Stimulated activated CD4-positive, alpha-beta T cell treated with anti-CD3 and anti-CD28 coated beads, Interleukin-1b, Interleukin-23, amount 100 ng/mL, for 48 hours (primary cell): ENCODE data around the gene MAP2K4.
A peak's percentile ranks its signal among the peaks of the same experiment; 100 is the strongest.
"Not testable (repeated sequence)": the region's sequence is repeated elsewhere in the genome, so short reads cannot be mapped to it uniquely, and the experiment has no call there.

ENCODE experiments used
- DNase-seq: peaks from one replicate; pipeline ENCODE4 v3.0.0-alpha.2; 2020

MAP2K4 gene

DNA sequence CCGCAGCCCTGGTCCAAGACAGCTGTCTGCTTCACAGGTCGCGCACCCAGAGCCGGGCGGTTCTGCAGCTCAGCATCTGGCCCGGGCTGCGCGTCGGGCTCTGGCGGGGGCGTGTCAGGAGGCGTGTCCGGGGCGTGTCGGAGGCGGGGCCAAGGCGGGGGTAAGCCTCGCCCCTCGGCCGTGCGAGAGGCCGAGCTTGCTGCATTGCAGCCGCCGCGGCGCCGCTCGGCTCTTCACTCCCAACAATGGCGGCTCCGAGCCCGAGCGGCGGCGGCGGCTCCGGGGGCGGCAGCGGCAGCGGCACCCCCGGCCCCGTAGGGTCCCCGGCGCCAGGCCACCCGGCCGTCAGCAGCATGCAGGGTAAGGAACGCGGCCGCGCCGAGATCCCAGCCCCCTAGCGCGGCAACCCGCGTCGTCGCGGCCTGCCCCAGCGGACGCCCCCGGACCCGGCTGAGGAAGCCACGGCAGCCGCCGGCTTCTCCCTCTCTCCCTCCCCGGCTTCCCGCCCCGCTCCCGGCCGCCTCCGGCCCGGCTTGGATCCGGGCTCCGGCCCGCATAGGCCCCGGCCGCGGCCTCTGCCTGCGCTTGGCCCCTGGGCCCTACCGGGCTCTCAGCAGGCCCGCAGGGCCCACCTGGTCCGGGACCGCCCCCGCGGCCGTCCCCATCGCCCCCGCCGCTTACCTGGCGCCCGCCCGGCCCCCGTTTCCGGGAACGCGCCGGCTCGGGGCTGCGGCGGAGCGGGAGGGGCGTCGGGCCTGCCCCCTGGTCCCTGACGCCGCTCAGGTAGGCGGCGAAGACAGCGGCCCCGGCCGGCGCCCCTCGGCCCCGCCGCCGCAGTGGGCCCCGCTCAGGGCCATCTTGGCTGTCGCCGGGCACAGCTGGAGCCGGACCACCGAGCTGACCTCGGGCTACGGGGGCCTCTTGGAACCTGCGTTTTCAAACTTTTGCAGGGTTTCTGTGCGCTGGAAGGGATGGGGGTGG, at the start of gene MAP2K4:
Gene MAP2K4, plus strand, starts transcription at position 236 of the 981 bp plus-strand sequence. Its CDS starts 10 bp downstream, at position 246.
- DNase-seq, result peak; percentile 91

DNA sequence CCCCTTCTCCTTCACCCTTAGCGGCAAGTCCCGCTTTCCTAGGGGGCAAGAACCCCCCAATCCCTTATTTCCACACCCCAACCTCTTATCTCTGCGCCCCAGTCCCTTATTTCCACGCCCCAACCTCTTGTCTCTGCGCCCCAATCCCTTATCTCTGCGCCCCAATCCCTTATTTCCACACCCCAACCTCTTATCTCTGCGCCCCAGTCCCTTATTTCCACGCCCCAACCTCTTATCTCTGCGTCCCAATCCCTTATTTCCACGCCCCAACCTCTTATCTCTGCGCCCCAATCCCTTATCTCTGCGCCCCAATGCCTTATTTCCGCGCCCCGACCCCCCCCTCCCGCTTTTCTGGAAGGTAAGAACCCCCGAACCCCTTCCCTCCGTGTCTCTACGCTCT, 47.9 kb upstream of the MAP2K4 start:
- DNase-seq, result not testable (repeated sequence)

DNA sequence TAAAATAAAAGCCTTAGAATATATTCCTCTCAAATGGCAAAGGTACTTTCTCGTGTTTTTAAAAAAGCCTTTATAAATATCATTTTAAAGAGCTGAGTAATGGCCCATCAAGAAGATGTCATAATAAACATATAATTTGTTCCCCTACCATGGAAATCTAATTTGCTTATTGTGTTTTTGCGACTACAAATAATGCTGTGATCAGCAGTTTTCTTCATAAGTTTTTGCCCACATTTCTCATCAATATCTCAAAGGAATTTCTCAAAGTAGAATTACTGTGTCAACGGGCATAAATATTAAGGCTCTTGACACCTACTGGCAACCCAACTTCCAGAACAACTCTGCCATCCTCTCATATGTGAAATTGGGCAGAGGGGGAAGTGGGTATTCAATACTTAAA, 40.9 kb upstream of the MAP2K4 start:
- DNase-seq, result no peak

DNA sequence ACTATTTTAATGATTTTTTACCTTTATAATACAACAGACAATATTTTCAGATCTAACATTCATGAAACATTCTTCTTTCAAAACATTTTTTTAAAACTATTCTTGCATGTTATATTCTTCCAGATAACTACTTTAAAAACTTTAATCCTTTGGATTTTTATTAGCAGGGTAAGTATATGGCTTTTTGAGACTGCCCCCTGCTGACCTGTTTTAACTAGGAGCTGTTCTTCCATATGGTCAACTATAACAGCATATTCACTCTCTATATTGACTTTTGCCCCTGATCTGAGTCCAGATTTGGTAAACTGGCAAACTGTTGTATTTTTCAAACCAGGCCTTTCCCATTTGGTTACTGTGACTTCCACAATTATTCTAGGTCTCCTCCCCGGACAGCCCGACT, 39.9 kb upstream of the MAP2K4 start:
- no peak for DNase-seq

DNA sequence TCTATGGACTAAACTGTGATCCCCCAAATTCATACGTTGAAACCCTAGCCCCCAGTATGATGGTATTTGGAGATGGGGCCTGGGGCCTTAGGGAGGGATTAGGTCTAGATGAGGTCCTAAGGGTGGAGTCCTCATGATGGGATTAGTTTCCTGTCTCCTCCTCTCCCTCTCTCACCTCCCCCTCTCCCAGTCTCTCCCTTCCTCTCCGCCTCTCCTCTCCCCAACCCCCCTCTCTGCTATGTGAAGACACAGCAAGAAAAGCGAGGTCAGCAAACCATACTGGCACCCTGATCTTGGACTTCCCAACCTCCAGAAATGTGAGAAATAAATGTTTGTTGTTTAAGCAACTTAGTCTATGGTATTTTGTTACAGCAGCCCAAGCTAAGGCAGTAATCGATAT, 38.8 kb upstream of the MAP2K4 start:
- DNase-seq, result no peak

DNA sequence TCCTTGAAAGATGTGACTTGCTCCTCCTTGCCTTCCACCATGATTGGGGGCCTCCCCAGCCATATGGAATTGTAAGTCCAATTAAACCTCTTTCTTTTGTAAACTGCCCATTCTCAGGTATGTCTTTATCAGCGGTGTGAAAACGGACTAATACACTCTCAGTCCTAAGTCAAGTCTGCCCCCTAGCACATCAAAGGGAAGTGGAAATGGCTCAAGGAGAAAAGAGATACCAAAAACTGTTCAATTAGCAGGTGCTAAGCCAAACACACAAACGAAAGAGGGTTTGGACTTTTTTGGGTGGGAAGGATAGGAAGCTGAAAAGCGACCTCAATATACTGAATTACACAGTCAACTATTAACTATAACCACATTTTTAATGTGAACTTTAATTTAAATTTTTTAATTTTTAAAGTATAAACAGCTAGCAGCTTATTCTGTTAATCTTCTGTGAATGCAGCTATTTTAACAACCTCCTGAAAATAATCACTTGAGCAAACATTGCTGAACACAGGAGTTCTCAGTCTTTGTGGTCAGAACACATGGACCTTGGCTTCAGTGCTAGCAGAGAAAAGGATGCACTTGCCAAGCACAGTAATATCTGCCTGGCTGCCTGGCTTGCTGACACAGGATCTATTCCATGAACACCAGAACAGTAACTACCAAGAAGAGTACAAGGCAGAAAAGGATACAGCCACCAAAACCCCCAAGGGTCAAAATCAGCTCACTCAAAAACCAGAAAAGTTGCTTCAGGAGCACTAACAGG, 34.3 kb upstream of the MAP2K4 start:
- no peak for DNase-seq

DNA sequence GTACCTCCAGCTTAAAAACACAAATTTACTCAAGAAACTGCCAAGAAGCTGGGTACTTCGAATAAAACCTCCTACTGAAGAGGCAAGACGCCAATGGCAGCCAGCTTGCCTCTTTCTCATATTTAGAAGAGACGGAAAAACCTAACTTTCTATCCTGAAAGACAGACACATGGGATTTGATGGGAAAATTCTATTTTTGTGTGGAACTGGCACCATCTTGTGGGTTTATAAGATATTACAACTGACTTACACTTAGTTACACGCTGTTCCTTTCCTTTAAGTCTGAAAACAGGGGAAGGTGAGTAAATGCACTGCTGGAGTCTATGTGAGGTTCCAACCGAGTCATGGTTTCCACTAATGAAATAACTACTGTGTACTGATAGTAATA, 33.7 kb upstream of the MAP2K4 start:
- DNase-seq, result no peak

DNA sequence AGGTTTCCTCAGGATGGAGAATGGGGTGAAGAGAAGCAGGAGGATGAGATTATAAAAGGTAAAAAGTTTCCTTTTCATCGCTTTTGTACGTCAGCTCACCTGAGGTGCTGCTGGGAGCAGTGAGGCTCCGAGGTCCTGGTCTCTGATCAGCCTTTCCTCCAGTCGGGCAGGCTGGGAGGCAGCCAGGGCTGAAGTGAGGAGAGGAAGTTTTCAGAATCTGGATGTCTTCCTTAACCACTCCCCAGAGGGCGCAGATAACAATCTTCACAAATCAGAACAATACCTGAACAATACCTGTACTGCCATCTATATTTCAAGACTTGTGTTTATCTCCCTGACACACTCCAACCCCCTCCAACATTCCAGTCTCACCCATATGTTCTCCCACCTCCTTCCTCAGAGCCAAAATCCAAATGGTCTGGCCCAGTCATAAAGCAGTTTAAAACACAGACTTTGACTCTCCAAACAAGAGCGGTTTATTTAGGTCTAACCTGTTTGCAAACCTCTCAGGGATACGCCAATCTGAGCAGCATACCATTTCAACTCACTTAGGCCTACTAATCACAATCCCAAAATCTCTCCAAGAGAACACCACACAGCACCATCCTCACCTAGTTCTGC, 30.2 kb upstream of the MAP2K4 start:
- no peak for DNase-seq

DNA sequence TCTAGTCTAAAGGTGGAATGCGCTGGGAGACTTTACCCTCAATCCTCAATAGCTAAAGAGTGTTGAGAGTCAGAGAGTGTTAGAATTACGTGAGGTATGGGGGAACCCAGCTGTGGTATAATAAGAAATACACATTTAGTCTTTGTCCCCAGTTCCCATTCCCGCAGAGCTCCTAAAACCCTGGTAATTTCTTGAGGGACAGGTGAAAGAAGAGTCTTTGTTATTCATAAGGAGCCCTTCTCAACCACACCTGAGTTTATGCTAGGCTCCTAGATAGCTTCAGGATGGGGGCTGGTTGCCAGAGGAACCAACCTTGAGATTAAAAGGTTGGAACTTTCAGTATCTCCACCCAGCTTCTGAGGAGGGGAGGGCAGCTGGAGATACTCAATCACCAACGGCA, 29.2 kb upstream of the MAP2K4 start:
- DNase-seq, result no peak

DNA sequence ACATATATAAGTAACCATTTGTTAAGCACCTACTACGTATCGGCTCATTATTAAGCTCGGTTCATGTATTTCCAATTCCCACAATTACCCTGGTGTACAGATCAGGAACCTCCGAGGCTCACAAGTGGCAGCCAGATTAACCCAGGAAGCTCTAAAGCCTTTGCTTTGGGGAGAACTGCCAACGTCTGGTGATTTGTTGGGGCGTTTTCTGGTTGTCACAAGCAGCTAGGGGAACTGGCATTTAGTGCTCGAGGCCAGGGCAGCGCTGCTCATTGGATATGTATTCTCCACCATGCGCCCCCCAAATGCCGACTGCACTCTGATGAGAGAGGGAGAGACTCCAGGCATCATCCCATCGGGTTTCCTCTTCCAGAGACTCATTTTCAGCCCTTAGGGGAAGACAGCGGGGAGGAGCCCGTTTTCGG, 23.9 kb upstream of the MAP2K4 start:
- DNase-seq, result peak; percentile 30

DNA sequence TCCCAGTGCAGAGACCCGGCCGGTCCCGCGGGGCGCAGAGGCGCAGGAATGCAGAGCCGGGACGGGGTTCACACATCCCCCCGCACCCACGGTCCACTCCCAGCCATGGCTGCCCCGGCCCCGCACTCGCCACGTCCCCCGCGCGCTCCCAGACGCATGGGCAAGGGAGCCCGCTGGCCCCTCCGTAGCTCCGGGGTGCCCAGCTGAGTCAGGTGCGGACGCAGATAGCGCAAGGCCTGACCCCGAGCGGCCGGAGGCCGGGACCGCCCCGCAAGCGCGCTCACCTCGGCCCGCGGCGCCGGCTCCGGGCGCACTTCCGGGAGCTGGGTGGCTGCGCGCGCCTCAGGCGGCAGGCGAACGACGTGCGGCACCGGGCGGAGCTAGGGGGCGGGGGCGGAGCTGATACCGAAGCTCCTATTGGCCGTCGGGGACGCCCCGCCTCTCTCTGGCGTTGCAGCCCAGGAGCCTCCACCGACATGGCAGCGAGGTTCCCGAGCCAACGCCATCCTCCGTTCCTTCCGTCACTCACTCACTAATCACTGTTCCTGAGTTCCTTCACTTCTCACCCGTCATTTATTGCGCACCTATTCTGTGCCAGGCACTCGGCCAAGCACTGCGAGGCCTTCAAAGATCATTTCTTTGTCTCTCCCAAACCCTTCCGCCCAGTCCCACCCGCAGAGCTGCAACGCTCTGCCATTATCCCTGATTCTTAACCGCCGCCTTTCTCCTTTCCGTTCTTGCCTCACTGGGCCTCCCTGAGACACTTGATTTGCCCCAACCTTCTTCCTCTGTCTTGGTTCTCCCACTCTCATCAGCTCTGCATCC, 23.3 kb upstream of the MAP2K4 start, which contains the start of gene ZNF18:
Gene ZNF18, minus strand, starts transcription at position 329 of the 825 bp plus-strand sequence. CDS start 4,646 bp downstream, outside the sequence.
- peak; percentile 96 for DNase-seq

DNA sequence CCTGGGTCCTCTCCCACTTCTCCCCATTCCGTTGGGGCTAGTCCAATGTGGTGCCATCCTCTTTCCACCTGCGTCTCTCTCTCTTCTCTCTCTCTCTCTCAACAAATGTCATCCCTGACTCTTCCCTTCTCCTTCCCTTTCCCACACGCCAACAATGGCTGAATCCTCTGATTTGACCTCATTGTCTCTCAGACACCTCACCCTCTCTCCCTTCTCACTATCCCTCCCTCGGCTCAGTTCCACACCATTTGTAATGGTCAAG, 22.8 kb upstream of the MAP2K4 start:
- no peak for DNase-seq

DNA sequence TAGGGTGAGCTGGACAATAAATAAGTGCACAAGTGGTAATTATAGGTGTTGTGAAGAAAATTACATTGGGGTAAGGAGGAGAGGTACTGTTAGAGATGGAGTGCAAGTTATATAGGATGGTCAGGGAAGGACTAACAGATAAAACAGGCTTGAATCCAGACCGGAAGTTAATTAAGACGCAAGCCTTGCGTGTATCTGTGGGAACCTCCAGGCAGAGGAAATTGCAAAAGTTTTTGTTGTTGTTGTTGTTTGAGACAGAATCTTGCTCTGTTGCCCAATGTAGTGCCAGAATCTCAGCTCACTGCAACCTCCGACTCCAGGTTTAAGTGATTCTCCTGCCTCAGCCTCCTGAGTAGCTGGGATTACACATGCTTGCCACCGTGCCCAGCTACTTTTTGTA, 21.0 kb upstream of the MAP2K4 start:
- DNase-seq, result no peak

DNA sequence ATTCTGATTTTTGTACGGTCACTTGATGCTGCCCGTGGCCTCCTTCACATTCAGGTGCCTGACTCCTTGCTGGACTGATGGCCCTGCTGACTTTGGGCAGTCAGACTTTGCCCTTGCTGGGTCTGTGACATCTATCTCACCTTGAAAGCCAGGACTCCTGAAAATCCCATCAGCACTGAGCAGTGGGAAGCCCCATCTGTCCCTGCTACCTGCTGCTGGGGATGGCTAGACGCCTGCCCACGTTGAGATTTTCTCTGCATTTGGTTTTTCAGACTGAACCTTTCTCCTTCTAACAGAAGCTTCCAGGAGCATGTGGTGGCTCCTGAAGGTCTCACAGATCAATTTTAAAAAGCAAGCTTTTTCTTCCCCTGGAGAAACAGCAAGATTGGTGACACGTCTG, 13.2 kb upstream of the MAP2K4 start:
- no peak for DNase-seq

DNA sequence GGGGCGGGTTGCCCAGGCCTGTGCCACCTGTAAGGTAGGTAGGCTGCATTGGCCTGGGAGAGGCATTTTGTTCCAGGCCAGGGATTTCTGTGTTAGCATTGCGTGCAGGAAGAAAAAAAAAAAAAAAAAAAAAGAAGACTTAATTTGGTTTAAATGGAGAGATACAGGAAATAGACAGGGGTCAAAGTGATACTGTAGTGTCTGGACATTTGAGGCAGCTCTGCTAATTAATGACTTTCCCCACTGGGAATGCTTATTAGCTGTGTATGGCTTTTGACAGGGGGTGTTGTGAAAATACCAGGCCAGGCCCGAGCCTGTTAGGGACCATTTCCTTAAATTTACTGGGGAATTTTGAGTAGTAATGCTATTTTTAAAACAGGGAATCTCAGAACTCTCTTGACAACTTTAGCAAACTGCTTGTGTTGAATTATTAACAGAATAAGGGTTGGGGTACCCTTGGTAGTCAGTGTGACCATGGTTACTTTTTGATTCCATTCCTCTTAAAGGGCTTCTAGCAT, 1.0 kb downstream of the MAP2K4 start:
- no peak for DNase-seq

DNA sequence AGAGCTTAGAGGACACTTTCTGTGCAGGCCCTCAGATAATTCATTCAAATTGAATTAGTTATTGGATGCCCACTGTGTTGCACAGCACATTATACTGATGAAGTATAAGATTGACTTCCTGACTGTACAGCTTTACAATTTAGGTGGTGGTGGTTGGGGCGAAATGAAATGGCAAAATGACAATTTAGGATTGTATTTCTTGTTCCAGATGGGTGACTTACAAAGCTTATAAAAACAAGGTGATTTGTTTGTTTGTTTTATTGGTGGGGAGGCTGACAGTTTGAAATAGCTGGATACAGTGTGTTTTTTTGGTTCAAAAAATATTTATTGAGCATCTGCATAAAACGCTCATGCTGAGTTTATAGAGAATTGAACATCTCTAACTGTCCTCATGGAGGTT, 1.6 kb downstream of the MAP2K4 start:
- no peak for DNase-seq

DNA sequence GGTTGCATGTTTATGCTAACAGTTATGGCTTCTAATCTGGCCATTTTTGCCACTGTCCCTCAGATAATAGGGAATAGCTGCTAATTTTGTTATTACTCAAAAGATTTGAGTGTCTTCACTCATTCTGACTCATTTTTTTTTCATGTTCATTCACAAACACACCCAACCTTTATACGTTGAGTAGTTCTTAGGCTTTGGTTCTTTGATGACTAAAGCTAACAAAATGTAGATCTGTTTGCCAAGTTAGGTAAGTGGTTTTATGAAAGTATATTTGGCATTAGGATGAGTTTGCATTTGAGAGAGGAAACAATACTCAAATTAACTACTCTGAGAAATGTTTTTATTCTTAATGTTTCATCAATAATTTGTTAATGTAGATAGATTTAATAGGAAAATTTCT, 3.6 kb downstream of the MAP2K4 start:
- DNase-seq, result no peak

DNA sequence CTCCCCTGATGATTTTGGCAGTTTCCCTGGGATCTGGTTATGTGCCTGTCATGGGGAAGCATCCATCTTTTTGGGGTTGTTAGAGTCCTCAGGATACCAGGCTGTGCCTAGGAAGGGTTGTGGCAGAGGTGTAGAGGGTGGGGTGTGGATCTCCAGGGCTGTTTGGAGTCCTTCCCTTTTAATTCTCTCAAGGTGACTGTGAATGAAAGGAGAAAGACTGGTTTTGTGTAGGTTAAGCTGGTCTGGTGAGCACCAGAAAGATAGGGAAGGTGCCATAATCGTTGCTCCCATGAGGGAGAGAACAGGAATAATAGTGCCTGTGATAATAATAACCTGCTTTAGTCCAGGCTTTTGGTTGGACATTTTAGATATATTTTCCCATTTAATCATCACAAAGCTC, 7.0 kb downstream of the MAP2K4 start:
- no peak for DNase-seq

DNA sequence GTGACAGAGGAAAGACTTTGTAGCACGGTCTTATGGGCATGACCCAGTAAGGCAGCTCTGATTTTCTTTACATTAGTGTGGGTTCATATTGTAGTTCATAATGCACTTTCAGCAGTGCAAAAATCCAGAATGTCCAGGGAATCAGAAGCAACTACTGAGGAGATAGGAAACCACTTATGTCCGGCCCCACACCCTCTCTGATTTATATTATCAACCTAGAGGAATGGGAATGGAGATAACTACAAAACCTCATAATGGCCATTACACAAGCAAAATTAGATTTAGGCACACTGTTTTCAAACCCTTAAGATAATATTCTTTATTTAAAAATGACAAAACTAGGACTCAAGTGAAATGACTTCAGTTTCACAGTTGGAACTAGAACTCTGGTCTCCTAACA, 7.9 kb downstream of the MAP2K4 start:
- no peak for DNase-seq

DNA sequence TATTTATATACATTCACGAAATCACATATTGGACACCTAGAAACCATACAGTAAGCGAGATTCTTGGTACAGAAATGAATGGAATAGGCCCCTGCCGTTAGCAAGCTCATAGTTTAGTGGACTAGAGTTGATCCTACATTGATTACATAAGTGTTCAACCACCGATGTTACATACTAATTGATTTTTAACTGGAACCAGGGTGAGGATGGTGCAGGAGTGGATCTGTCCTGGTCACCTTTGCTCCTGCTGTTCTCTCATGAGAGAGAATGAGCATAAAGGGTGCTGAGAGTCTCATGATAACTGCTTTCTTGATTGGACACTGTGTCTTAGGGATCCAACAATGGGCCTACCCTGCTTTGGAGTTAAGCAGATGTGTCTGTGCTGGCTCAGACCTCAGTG, 13.9 kb downstream of the MAP2K4 start:
- no peak for DNase-seq

DNA sequence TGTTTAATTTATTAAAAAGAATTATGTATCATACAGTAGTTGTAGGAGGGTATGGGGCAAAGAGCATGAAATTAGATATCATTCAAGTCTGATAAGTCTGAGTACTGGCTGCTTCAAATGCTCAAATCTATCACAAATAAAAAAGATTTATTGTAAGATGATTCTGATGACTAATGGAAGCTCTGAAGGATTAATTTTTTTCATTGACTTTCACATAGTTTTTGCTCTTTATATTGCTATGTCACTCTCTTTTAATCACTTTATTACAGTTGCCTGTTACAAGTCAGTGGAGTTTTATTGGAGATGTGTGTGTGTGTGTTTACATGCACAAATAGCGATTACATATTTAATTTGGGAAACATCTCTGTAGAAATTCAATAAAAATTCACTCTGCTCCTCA, 15.0 kb downstream of the MAP2K4 start:
- no peak for DNase-seq

DNA sequence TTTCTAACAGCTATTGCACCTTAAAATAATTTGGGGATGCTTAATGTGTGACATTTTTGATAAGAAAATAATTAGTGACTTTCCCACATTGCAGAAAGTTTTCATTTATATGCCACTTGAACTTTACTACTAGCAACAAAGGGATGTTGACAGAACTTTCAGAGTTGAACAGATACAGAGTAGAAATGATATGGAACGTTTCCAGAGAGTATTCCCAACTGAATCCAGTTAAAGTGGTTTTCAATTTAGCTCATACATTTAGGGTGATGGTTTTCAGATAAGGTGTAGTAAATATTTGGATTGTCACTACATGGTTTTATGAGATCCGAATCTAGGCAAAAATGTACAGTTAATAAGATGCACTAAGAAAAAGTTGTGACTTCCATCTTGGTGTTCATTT, 17.3 kb downstream of the MAP2K4 start:
- no peak for DNase-seq

DNA sequence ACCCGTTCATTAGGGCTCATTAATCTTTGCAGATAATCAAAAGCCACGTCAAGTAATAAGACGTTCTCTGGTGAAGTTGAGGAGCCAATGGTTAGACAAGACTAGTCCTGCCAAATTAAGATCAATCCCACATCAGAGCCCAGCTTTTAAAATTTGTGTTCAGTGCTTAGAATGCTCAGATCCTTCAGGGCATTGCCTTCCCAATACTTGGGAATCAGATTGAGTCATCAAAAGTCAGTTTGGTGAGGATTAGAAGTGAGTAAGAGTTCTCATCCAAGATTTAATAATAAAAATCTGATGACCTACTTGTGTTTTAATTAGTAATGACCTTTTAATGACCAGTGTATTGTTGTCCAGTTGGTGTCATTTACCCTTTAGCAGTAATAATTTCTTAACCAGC, 19.8 kb downstream of the MAP2K4 start:
- no peak for DNase-seq
